Breast epithelium (tissue), 3 donors: ENCODE measurements around the gene BTBD7.

ENCODE experiments used
- POLR2AphosphoS5 ChIP-seq, 3 donors: sonication (generic); formaldehyde crosslinking; IDR thresholded peaks; one replicate each; pipeline ENCODE4 v1.6.1; 2017; ENCODE audit warnings: antibody characterized with exemption in 3 of 3
- TF ChIP-seq, protein P1 (sequence below), 3 donors: fragments of 450-650 bp; IDR thresholded peaks; one replicate each; pipeline ENCODE4 v1.5.1; 2016 to 2017; ENCODE audit warnings: antibody characterized with exemption in 3 of 3, mild to moderate bottlenecking in 3 of 3, moderate library complexity in 3 of 3

DNA sequence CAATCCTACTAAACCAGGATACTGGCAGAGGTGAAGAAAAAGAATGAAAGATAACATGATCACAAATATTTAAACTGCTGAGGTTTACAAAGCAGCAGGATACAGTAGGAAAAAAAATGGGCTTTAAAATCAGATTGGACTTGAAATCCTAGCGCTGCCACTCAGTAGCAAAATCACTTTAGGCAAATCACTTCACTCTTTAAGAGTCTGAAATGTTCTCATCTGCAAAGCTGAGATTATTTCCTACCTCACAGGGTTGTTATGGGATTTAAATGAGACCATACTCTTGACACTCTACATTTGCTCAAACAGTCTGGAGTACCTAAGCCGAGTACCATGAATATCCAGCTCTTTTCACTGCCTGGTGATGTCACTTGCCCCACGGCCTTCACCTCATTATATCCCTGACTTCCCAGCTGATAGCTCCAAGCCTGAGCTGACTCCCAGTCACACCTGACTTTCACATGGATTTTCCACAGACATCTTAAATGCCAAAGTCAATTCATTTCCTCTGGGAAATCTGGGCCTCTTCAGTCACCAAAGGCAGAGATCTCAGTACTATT lies 65.6 kb downstream of the BTBD7 start:
- TF ChIP-seq, protein P1, sequence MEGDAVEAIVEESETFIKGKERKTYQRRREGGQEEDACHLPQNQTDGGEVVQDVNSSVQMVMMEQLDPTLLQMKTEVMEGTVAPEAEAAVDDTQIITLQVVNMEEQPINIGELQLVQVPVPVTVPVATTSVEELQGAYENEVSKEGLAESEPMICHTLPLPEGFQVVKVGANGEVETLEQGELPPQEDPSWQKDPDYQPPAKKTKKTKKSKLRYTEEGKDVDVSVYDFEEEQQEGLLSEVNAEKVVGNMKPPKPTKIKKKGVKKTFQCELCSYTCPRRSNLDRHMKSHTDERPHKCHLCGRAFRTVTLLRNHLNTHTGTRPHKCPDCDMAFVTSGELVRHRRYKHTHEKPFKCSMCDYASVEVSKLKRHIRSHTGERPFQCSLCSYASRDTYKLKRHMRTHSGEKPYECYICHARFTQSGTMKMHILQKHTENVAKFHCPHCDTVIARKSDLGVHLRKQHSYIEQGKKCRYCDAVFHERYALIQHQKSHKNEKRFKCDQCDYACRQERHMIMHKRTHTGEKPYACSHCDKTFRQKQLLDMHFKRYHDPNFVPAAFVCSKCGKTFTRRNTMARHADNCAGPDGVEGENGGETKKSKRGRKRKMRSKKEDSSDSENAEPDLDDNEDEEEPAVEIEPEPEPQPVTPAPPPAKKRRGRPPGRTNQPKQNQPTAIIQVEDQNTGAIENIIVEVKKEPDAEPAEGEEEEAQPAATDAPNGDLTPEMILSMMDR (IDR thresholded peaks at IDR 0.05), result no peak
- no peak for TF ChIP-seq POLR2AphosphoS5 (IDR thresholded peaks at IDR 0.05)
